ENCODE data around the gene SCNM1. TPM values are rescaled to one million over a fixed set of nuclear protein-coding genes. Genes with fewer than 3 reads are reported as not detected.

The SCNM1 gene
- total RNA-seq (2021; ENCODE audit: unreplicated experiment) (34.1 TPM), Bru-seq, nascent RNA (percentile 73 among the genes with signal in this experiment), BruChase-seq, experiment 1, labeled RNA remaining after a 6-hour chase (percentile 80 among the genes with signal in this experiment), BruChase-seq, experiment 2, labeled RNA remaining after a 2-hour chase (percentile 80 among the genes with signal in this experiment)
- 28.2 and 40.0 TPM in 2 replicates for polyA plus RNA-seq (2012)
- long read RNA-seq, transcript SCNM1-202 (7 exons, 2,016 nt) = major isoform, 11 of 24 reads
- long read RNA-seq, partial matches to known transcripts = 4 of 24 reads
- long read RNA-seq, other reads (novel, unspliced or antisense) = 9 of 24 reads

- H3K27ac ChIP-seq (ENCODE audit: low read depth, low read length) = peak within 1 kb of the TSS; percentile 57
- peak within 1 kb of the TSS; percentile 43 for H2AFZ ChIP-seq (ENCODE audit: low read depth, low read length, poor library complexity, severe bottlenecking)
- ChIA-PET CTCF (interaction anchor here (1.4 kb wide), 1 partner anchor 66 kb away, joined by 5 read pairs; no protein-coding TSS in a partner anchor), RAD21 (ENCODE audit: low non-redundant PET in 1 of 2, low total read pairs in 2 of 2, uncharacterized antibody in 2 of 2, unreplicated experiment in 2 of 2) (no interaction called here), POLR2A (interaction anchor here (0.7 to 1.0 kb wide), 2 partner anchors 18 to 24 kb away, joined by 3 read pairs; partner anchors contain the start of gene VPS72)
- peak within 1 kb of the TSS; percentile 85 for H3K4me2 ChIP-seq (ENCODE audit: low read length)
- BruUV-seq (replicated peaks) = TSS peak; percentile 89
- ATAC-seq (peak; percentile 95), DNase-seq (ENCODE audit: low read depth, low spot score) (peak; percentile 97)
- peak within 1 kb of the TSS; percentile 84 for H3K9ac ChIP-seq (ENCODE audit: low read length)
- H3K4me1 ChIP-seq (ENCODE audit: control insufficient read depth in 1 of 2, insufficient read depth in 2 of 2, low read length in 2 of 2) = peaks cover 11 to 19% of the 10 kb centered on the region in 2 experiments
- peaks cover 24% of the 10 kb centered on the region; the same call in 1 of the 2 replicates for H3K79me2 ChIP-seq (ENCODE audit: insufficient read depth, low read length)
- no peaks in the 10 kb centered on the region for H3K9me2 ChIP-seq (ENCODE audit: insufficient read depth)
- H3K36me3 ChIP-seq (ENCODE audit: control insufficient read depth in 1 of 2, insufficient read depth in 2 of 2, low read length in 2 of 2) = peaks cover 2 to 12% of the 10 kb centered on the region in 2 experiments; a peak in 2 of 4 replicates
- intact Hi-C loops (cut with micrococcal nuclease) = no loop called here
- H4K20me1 ChIP-seq (ENCODE audit: insufficient read depth) = no peaks in the 10 kb centered on the region
- peak within 1 kb of the TSS; percentile 83 to 88 for H3K4me3 ChIP-seq (replicated peaks in 1 of 2; ENCODE audit: low read depth in 1 of 2, low read length in 2 of 2)
- no peaks in the 10 kb centered on the region for H3K9me3 ChIP-seq (ENCODE audit: control insufficient read depth in 1 of 2, insufficient read depth in 1 of 2, low read depth in 1 of 2, low read length in 2 of 2)
- no peaks in the 10 kb centered on the region for H3K27me3 ChIP-seq (ENCODE audit: insufficient read depth, low read length)
- TF ChIP-seq POLR2AphosphoS5 (IDR thresholded peaks at IDR 0.05; ENCODE audit: low read depth, low read length) (peak; percentile 84), RAD21 (IDR thresholded peaks at IDR 0.05; ENCODE audit: low read depth) (no peak), ATF3 (IDR thresholded peaks at IDR 0.05) (no peak), CEBPB (IDR thresholded peaks at IDR 0.05; ENCODE audit: low read depth) (peak; percentile 24; the same call in 1 of the 2 replicates), REST (IDR thresholded peaks at IDR 0.05; ENCODE audit: low read depth) (no peak), ELF1 (IDR thresholded peaks at IDR 0.05; ENCODE audit: borderline replicate concordance, low read depth) (peak; percentile 100), CTCF (IDR thresholded peaks at IDR 0.05 in 2 of 3, conservative IDR thresholded peaks at IDR 0.05 in 1 of 3; ENCODE audit: borderline replicate concordance in 1 of 3, insufficient read depth in 1 of 3, low read depth in 2 of 3, low read length in 2 of 3) (no peak), SP1 (IDR thresholded peaks at IDR 0.05; ENCODE audit: low read depth) (peak; percentile 94), SIN3A (IDR thresholded peaks at IDR 0.05; ENCODE audit: low read depth) (peak; percentile 92), CBX3 (IDR thresholded peaks at IDR 0.05; ENCODE audit: low read depth) (peak; percentile 96), SRF (IDR thresholded peaks at IDR 0.05; ENCODE audit: low read depth) (peak; percentile 63), ZNF274 (IDR thresholded peaks at IDR 0.05; ENCODE audit: low read depth, low read length) (no peak), ZFX (IDR thresholded peaks at IDR 0.05) (peak; percentile 95), EGR1 (IDR thresholded peaks at IDR 0.05; ENCODE audit: low read depth) (peak; percentile 35; the same call in 1 of the 2 replicates), MAX (IDR thresholded peaks at IDR 0.05) (peak; percentile 73; the same call in 1 of the 2 replicates), YY1 (IDR thresholded peaks at IDR 0.05; ENCODE audit: extremely low read depth, insufficient replicate concordance, low read depth, low read length) (peak; percentile 87), POLR2A (IDR thresholded peaks at IDR 0.05; ENCODE audit: borderline replicate concordance, extremely low read depth, insufficient read depth, insufficient read length) (peak; percentile 69), EZH2phosphoT487 (IDR thresholded peaks at IDR 0.05; ENCODE audit: borderline replicate concordance) (no peak), TCF7L2 (IDR thresholded peaks at IDR 0.05; ENCODE audit: borderline replicate concordance, extremely low read depth, insufficient read depth, insufficient read length) (peak; percentile 90), EZH2 (IDR thresholded peaks at IDR 0.05) (no peak), JUND (IDR thresholded peaks at IDR 0.05) (no peak)
Observed at GRCh38 chr1:151165738-151166504, at the start of gene SCNM1, which contains the start of gene LYSMD1. SCNM1 (plus strand) TSS chr1:151166144; CDS start chr1:151166153, 9 bp downstream. LYSMD1 (minus strand) TSS chr1:151165902; CDS start chr1:151165258, 644 bp downstream.
